Smooth muscle cell of the umbilical artery (primary cell): ENCODE results near the gene GOLGA6B. TPM values are rescaled to one million over a fixed set of nuclear protein-coding genes. Genes with fewer than 3 reads are reported as not detected.

Source experiments
- total RNA-seq: library from RNA; depleted of rRNA; stranded (reverse); fragments of >200 nt; gene quantifications from 2 replicates; pipeline ENCODE4 v1.2.3, GENCODE V29; 2014

Gene GOLGA6B
- total RNA-seq: not detected in 2 replicates

GRCh38 chr15:72654397-72654796 lies at the start of gene GOLGA6B:
TSS of gene GOLGA6B (plus strand) at chr15:72654697. CDS start at chr15:72654738, 41 bp downstream.

GRCh38 chr15:72685925-72686794 lies 31.7 kb downstream of the GOLGA6B start, which contains the start of the genes BBS4 and HIGD2B:
TSS of gene BBS4 (plus strand) at chr15:72686207. CDS start at chr15:72686228, 21 bp downstream.
TSS of gene HIGD2B (minus strand) at chr15:72686182. CDS start at chr15:72676374, 9,808 bp downstream.

Other genes starting within 250 kb of the GOLGA6B start
- gene ARIH1, start 180.4 kb upstream of the GOLGA6B start, total RNA-seq: 22.3 and 51.3 TPM in 2 replicates
- gene HIGD2B, start 31.5 kb downstream of the GOLGA6B start, total RNA-seq: not detected in 2 replicates
- gene BBS4, start 31.5 kb downstream of the GOLGA6B start, total RNA-seq: 20.8 and 21.5 TPM in 2 replicates
- gene ADPGK, start 129.1 kb downstream of the GOLGA6B start, total RNA-seq: 101 and 123 TPM in 2 replicates